ENCODE measurements around the gene CLN6. TPM values are rescaled to one million over a fixed set of nuclear protein-coding genes. Genes with fewer than 3 reads are reported as not detected.

The CLN6 gene
- total RNA-seq, 1 experiment from 2014 or later, result 71.9 TPM

DNA sequence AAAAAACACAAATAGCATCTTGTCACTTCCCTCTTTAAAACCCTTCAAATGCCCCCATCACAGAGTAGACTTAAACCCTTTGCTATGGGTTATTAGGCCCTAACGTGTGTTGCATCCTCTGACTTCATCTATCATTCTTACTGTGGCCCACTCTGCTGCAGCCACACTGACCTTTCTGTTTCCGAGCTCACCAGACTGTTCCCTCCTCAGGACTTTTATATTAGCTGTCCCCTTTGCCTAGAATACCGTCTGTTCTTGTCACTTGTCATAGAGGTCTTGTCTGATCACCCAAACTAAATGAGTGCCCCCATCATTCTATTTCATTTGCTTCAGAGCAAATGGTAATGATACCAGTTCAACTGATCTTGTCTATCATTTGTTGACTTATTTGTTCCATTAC lies 47.1 kb upstream of the CLN6 start:
- Histone ChIP-seq H2AK5ac (ENCODE audit: insufficient read length, low read length) (no peak overlapping the region), H3K79me2 (ENCODE audit: insufficient read depth, low read length) (peaks cover 26% of the 10 kb centered on the region), H3K9me3 (ENCODE audit: control insufficient read depth, low read depth, low read length) (no peaks in the 10 kb centered on the region), H2AFZ (ENCODE audit: low read length) (no peak overlapping the region), H2BK5ac (ENCODE audit: insufficient read length, low read length) (no peak overlapping the region), H4K5ac (ENCODE audit: insufficient read length, low read depth, low read length) (peak overlapping the region; percentile 13), H2BK20ac (ENCODE audit: low read depth, low read length, poor library complexity, severe bottlenecking) (no peak overlapping the region), H3K4me2 (ENCODE audit: insufficient read depth, insufficient read length, low read length) (peak overlapping the region; percentile 61), H2BK15ac (ENCODE audit: low read depth, low read length) (no peak overlapping the region), H2BK12ac (ENCODE audit: insufficient read length, low read depth, low read length) (no peak overlapping the region), H3K18ac (ENCODE audit: insufficient read length, low read depth, low read length) (peak overlapping the region; percentile 43), H3K14ac (ENCODE audit: insufficient read depth, low read length) (peak overlapping the region; percentile 57; the same call in 1 of the 2 replicates), H3K9ac (ENCODE audit: extremely low read depth, insufficient read length, low read length) (peak overlapping the region; percentile 61), H4K8ac (replicated peaks; ENCODE audit: insufficient read length, low read depth, low read length) (no peak overlapping the region), H3K79me1 (ENCODE audit: insufficient read depth, low read depth, low read length, poor library complexity, severe bottlenecking) (no peaks in the 10 kb centered on the region), H3K27me3 (ENCODE audit: insufficient read depth, low read length) (no peaks in the 10 kb centered on the region), H3K27ac (ENCODE audit: insufficient read length, low read depth, low read length) (peak overlapping the region; percentile 86), H3T11ph (ENCODE audit: low read length) (no peak overlapping the region), H3K56ac (ENCODE audit: insufficient read length, low read depth, low read length) (no peak overlapping the region), H3K23ac (ENCODE audit: insufficient read length, low read depth, low read length) (no peak overlapping the region), H3K23me2 (ENCODE audit: insufficient read length, low read depth, low read length, poor library complexity, severe bottlenecking) (peaks cover 16% of the 10 kb centered on the region), H4K20me1 (ENCODE audit: control insufficient read depth, insufficient read depth, insufficient read length) (no peaks in the 10 kb centered on the region), H3K4me1 (ENCODE audit: insufficient read depth, low read length) (peaks cover 7% of the 10 kb centered on the region; the same call in 1 of the 2 replicates), H2BK120ac (ENCODE audit: low read depth, low read length, poor library complexity, severe bottlenecking) (no peak overlapping the region), H4K91ac (ENCODE audit: insufficient read length, low read depth, low read length) (no peak overlapping the region), H3K4ac (ENCODE audit: low read depth, low read length) (no peak overlapping the region)
- H3K9me3 Mint-ChIP-seq, result no peaks in the 10 kb centered on the region
- peak overlapping the region; percentile 98 to 99 (median 98); a peak in 6 of 7 replicates for H3K27ac Mint-ChIP-seq
- H3K4me1 Mint-ChIP-seq, result peaks cover 50 to 64% of the 10 kb centered on the region in 2 experiments
- peaks cover 0 to 19% (median 0%) of the 10 kb centered on the region in 3 experiments; a peak in 3 of 7 replicates for H3K36me3 Mint-ChIP-seq (ENCODE audit: insufficient read depth in 1 of 3, low read depth in 3 of 3)
- no peak for DNase-seq
- no CpG with 5 or more reads among the region's 3 CpGs for WGBS (ENCODE audit: extremely low coverage, insufficient read length, low lambda C conversion rate)
- H3K4me3 Mint-ChIP-seq, result peak overlapping the region; percentile 97 to 98
- TF ChIP-seq, protein P1, sequence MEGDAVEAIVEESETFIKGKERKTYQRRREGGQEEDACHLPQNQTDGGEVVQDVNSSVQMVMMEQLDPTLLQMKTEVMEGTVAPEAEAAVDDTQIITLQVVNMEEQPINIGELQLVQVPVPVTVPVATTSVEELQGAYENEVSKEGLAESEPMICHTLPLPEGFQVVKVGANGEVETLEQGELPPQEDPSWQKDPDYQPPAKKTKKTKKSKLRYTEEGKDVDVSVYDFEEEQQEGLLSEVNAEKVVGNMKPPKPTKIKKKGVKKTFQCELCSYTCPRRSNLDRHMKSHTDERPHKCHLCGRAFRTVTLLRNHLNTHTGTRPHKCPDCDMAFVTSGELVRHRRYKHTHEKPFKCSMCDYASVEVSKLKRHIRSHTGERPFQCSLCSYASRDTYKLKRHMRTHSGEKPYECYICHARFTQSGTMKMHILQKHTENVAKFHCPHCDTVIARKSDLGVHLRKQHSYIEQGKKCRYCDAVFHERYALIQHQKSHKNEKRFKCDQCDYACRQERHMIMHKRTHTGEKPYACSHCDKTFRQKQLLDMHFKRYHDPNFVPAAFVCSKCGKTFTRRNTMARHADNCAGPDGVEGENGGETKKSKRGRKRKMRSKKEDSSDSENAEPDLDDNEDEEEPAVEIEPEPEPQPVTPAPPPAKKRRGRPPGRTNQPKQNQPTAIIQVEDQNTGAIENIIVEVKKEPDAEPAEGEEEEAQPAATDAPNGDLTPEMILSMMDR (conservative IDR thresholded peaks at IDR 0.05), result no peak
- no peaks in the 10 kb centered on the region for H3K27me3 Mint-ChIP-seq (ENCODE audit: low read depth)

All from H9 (cell line).